Stimulated activated memory B cell treated with anti-CD40 and anti-IgM and Interleukin-4, amounts not matched to agents 10 μg/mL and 1 μg/mL and 100 μg/mL, for 72 hours (primary cell): Measurements from ENCODE around the gene PLCD3.

Experiments
- ATAC-seq: fragments of 150-1000 bp; cut with Tn5 transposase; 2 replicates; pipeline ENCODE4 v1.10.0; 2021
- H3K27ac Mint-ChIP-seq: one replicate; pipeline ENCODE4 v1.8.0; 2022; ENCODE audit warnings: mild to moderate bottlenecking, mixed read lengths
- H3K27me3 Mint-ChIP-seq: one replicate; pipeline ENCODE4 v1.8.0; 2022; ENCODE audit warnings: mixed read lengths
- H3K36me3 Mint-ChIP-seq: one replicate; pipeline ENCODE4 v1.8.0; 2022; ENCODE audit warnings: mixed read lengths
- H3K4me1 Mint-ChIP-seq: one replicate; pipeline ENCODE4 v1.8.0; 2022; ENCODE audit warnings: mixed read lengths
- H3K4me3 Mint-ChIP-seq: one replicate; pipeline ENCODE4 v1.8.0; 2022; ENCODE audit warnings: mild to moderate bottlenecking, moderate library complexity, mixed read lengths
- H3K9me3 Mint-ChIP-seq: one replicate; pipeline ENCODE4 v1.8.0; 2022; ENCODE audit warnings: mixed read lengths

The PLCD3 gene

GRCh38 chr17:45093444-45094110, 38.7 kb downstream of the PLCD3 start:
- Mint-ChIP-seq H3K36me3 (peaks cover 68% of the 10 kb centered on the region), H3K9me3 (no peaks in the 10 kb centered on the region), H3K4me1 (peaks cover 7% of the 10 kb centered on the region), H3K4me3 (no peak overlapping the region), H3K27me3 (no peaks in the 10 kb centered on the region), H3K27ac (no peak overlapping the region)
- no peak for ATAC-seq

- Mint-ChIP-seq H3K36me3 (peaks cover 67% of the 10 kb centered on the region), H3K4me1 (peaks cover 7% of the 10 kb centered on the region), H3K27me3 (no peaks in the 10 kb centered on the region), H3K4me3 (no peak overlapping the region), H3K9me3 (no peaks in the 10 kb centered on the region), H3K27ac (no peak overlapping the region)
- no peak for ATAC-seq
Observed at GRCh38 chr17:45092911-45093430, 39.3 kb downstream of the PLCD3 start.

GRCh38 chr17:45091778-45092425, 40.4 kb downstream of the PLCD3 start:
- H3K4me1 Mint-ChIP-seq, result peaks cover 7% of the 10 kb centered on the region
- no peak overlapping the region for H3K4me3 Mint-ChIP-seq
- ATAC-seq, result no peak
- H3K36me3 Mint-ChIP-seq, result peaks cover 67% of the 10 kb centered on the region
- no peak overlapping the region for H3K27ac Mint-ChIP-seq
- H3K9me3 Mint-ChIP-seq, result no peaks in the 10 kb centered on the region
- H3K27me3 Mint-ChIP-seq, result no peaks in the 10 kb centered on the region

GRCh38 chr17:45090711-45091110, 41.6 kb downstream of the PLCD3 start:
- Mint-ChIP-seq H3K9me3 (no peaks in the 10 kb centered on the region), H3K27me3 (no peaks in the 10 kb centered on the region)

GRCh38 chr17:45088741-45089140, 43.6 kb downstream of the PLCD3 start:
- Mint-ChIP-seq H3K27ac (no peak overlapping the region), H3K27me3 (no peaks in the 10 kb centered on the region), H3K36me3 (peaks cover 60% of the 10 kb centered on the region), H3K9me3 (no peaks in the 10 kb centered on the region), H3K4me3 (no peak overlapping the region), H3K4me1 (no peaks in the 10 kb centered on the region)
- ATAC-seq, result peak; percentile 79

More at GRCh38 chr17:45090711-45091110, 41.6 kb downstream of the PLCD3 start:
- no peak for ATAC-seq
- H3K4me1 Mint-ChIP-seq, result no peaks in the 10 kb centered on the region
- H3K36me3 Mint-ChIP-seq, result peaks cover 61% of the 10 kb centered on the region
- peak overlapping the region; percentile 35 for H3K27ac Mint-ChIP-seq
- H3K4me3 Mint-ChIP-seq, result no peak overlapping the region

DNA sequence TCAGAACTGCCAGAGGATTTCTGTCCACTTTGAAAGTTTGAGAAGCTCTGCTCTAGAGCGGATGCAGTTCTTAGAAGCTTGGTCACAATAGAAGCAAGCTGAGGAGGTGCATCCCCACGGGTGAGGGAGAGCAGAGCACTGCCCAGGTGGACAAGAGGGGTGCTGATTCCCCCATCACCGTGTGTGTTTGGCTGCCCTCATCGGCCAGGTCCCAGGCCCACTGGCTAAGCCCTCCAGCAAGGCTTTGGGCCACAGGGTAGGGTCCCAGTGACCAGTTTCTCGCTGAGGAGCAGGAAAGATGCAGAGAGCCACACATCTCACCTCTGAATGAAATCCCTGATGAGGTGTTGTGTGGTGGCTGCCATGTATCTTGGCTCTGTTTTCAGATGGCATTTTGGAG, 44.3 kb downstream of the PLCD3 start:
- Mint-ChIP-seq H3K27me3 (no peaks in the 10 kb centered on the region), H3K27ac (no peak overlapping the region), H3K4me3 (no peak overlapping the region), H3K36me3 (peaks cover 56% of the 10 kb centered on the region), H3K4me1 (no peaks in the 10 kb centered on the region), H3K9me3 (no peaks in the 10 kb centered on the region)
- ATAC-seq, result no peak

- no peak for ATAC-seq
- Mint-ChIP-seq H3K4me1 (no peaks in the 10 kb centered on the region), H3K36me3 (peaks cover 54% of the 10 kb centered on the region), H3K27me3 (no peaks in the 10 kb centered on the region), H3K9me3 (no peaks in the 10 kb centered on the region), H3K4me3 (no peak overlapping the region), H3K27ac (no peak overlapping the region)
Observed at GRCh38 chr17:45087504-45087975, 44.8 kb downstream of the PLCD3 start.

- H3K36me3 Mint-ChIP-seq, result peaks cover 49% of the 10 kb centered on the region
Observed at GRCh38 chr17:45086865-45087503, 45.3 kb downstream of the PLCD3 start.

GRCh38 chr17:45086391-45086790, 45.9 kb downstream of the PLCD3 start:
- ATAC-seq, result no peak
- Mint-ChIP-seq H3K36me3 (peaks cover 49% of the 10 kb centered on the region), H3K4me1 (no peaks in the 10 kb centered on the region), H3K27me3 (no peaks in the 10 kb centered on the region), H3K27ac (no peak overlapping the region), H3K4me3 (no peak overlapping the region), H3K9me3 (no peaks in the 10 kb centered on the region)

More at GRCh38 chr17:45086865-45087503, 45.3 kb downstream of the PLCD3 start:
- no peak overlapping the region for H3K27ac Mint-ChIP-seq
- no peaks in the 10 kb centered on the region for H3K27me3 Mint-ChIP-seq
- H3K4me1 Mint-ChIP-seq, result no peaks in the 10 kb centered on the region
- H3K9me3 Mint-ChIP-seq, result no peaks in the 10 kb centered on the region
- no peak for ATAC-seq
- H3K4me3 Mint-ChIP-seq, result no peak overlapping the region

DNA sequence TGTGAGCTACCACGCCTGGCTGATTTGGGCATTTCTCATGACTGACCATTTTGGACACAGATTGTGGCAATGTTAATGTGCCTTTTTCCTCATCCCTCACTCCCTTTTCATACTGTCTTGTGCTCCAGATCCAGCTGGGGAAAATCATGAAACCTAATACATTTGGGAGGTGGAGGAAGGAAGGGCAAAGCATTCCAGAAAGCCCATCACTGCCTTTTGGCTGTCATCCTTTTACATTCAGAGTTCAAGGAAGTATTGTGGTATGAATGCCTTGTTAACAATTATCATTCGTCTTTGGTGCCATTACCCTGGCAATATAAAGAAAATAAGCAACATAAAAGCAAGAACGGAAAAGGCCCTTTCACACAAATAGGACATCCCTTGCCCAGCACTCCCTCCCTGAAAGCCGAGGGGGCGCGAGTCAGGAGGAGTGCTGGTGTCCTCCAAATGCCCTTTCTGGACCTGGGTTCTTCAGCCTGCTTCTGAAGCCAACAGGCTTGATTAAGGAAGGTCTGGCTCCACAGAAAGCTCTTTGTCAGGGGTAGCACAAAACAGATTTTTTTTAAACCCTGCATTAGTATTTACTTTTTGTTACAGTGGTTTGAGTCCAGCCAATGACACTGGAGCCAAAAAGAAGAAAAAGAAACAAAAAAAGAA, 51.1 kb downstream of the PLCD3 start:
- peak overlapping the region; percentile 37 for H3K27ac Mint-ChIP-seq
- ATAC-seq, result no peak
- H3K4me3 Mint-ChIP-seq, result no peak overlapping the region
- no peaks in the 10 kb centered on the region for H3K27me3 Mint-ChIP-seq
- H3K9me3 Mint-ChIP-seq, result no peaks in the 10 kb centered on the region
- H3K36me3 Mint-ChIP-seq, result peaks cover 29% of the 10 kb centered on the region
- H3K4me1 Mint-ChIP-seq, result peaks cover 26% of the 10 kb centered on the region

- peaks cover 45% of the 10 kb centered on the region for H3K4me1 Mint-ChIP-seq
Observed at GRCh38 chr17:45077643-45078042, 54.7 kb downstream of the PLCD3 start.

DNA sequence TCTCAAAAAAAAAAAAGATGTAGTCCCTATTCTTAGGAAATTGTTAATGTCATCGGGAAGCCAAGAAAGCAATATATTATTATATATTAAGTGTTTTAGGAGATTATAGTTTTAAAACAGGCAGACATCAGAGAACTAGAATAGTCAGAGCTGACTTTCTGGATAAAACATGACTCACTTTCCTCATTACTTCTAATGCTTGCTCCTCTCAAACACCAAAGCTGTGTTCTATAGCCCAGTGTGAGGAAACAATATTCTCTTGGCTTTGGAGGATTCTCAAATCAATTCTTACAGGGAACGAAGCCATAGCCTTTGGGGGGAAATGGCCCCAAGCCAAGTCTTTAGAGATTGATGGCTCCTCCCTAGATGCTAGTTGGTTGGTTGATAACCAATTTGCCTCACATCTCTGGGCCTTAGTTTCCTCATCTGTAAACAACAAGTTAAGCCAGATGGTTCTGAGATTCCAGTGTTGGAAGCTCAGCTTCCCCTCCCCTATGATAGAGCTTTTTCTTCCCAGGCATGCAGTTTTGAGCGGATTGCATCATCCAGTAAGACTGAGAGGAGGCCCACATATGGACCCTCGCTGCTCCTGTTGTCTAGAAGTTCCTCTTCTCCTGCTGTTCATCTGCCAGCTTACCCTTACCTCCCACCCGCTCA, 58.8 kb downstream of the PLCD3 start:
- ATAC-seq, result no peak
- Mint-ChIP-seq H3K36me3 (peaks cover 30% of the 10 kb centered on the region), H3K27ac (no peak overlapping the region), H3K9me3 (no peaks in the 10 kb centered on the region), H3K4me1 (peaks cover 42% of the 10 kb centered on the region), H3K27me3 (no peaks in the 10 kb centered on the region), H3K4me3 (no peak overlapping the region)

More at GRCh38 chr17:45077643-45078042, 54.7 kb downstream of the PLCD3 start:
- Mint-ChIP-seq H3K27me3 (no peaks in the 10 kb centered on the region), H3K4me3 (peak overlapping the region; percentile 28), H3K27ac (peak overlapping the region; percentile 81), H3K36me3 (peaks cover 37% of the 10 kb centered on the region), H3K9me3 (no peaks in the 10 kb centered on the region)
- ATAC-seq, result peak; percentile 88

DNA sequence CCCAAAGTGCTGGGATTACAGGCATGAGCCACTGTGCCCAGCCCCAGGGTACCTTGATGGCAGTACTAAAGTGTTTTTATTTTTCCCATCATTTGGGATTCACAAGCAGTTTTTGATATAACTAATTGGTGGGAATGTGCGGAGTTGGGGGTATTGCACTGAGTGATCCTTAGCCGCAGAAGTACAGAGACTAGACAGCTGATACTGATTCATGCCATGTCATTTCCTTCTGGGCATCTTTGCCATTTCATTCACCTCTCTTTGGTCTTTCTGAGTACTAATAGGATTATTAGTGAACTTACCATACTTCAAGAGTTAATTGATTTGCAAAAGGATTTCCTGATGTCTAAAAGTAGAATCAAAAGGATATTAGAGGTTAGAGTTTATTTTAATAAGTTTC, 61.5 kb downstream of the PLCD3 start:
- Mint-ChIP-seq H3K27ac (peak overlapping the region; percentile 14), H3K9me3 (no peaks in the 10 kb centered on the region), H3K27me3 (no peaks in the 10 kb centered on the region), H3K36me3 (peaks cover 23% of the 10 kb centered on the region), H3K4me1 (peaks cover 15% of the 10 kb centered on the region), H3K4me3 (no peak overlapping the region)
- ATAC-seq, result no peak

DNA sequence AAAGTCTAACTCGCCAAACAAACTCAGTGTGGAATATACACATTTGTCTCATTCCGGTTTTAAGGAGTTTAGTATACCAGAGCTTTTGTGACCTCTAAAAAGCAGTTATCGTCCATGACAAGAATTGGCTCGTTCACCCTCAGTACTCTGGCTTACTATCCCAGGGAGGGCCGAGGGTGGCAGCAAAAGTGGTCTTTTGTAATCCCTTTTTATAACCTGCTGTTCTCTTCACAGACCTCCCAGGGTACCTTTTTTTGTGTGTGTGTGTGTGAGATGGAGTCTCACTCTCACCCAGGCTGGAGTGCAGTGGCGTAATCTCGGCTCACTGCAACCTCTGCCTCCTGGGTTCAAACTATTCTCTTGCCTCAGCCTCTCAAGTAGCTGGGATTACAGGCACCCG, 62.3 kb downstream of the PLCD3 start:
- no peak overlapping the region for H3K4me3 Mint-ChIP-seq
- H3K27me3 Mint-ChIP-seq, result no peaks in the 10 kb centered on the region
- no peak overlapping the region for H3K27ac Mint-ChIP-seq
- H3K9me3 Mint-ChIP-seq, result no peaks in the 10 kb centered on the region
- H3K4me1 Mint-ChIP-seq, result peaks cover 16% of the 10 kb centered on the region
- no peak for ATAC-seq
- peaks cover 23% of the 10 kb centered on the region for H3K36me3 Mint-ChIP-seq

DNA sequence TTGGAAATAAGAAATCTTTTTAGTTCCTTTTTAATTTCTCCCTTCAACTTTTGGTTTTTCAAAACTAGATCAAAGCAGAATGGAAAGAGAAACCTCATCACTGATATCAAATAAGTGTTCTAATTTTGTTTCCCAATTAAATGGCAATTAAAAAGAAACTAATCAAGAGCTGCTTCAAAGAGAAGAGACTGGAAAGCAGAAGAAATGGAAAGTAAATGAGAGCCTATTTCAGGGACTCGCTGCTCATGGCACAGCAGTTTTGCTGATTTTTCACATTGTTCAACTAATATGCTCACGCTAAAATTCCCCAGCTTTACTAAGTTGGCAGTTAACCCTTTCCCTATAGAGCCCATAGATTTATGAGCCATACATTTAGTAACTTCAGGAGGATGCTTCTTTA, 64.7 kb downstream of the PLCD3 start:
- H3K27ac Mint-ChIP-seq, result peak overlapping the region; percentile 24
- no peak overlapping the region for H3K4me3 Mint-ChIP-seq
- no peaks in the 10 kb centered on the region for H3K27me3 Mint-ChIP-seq
- H3K9me3 Mint-ChIP-seq, result no peaks in the 10 kb centered on the region
- no peak for ATAC-seq
- peaks cover 15% of the 10 kb centered on the region for H3K36me3 Mint-ChIP-seq
- peaks cover 26% of the 10 kb centered on the region for H3K4me1 Mint-ChIP-seq
